Measurements from ENCODE around the gene RTP3.

GRCh38 chr3:46463868-46464241 is 33.9 kb upstream of the RTP3 start:
- no peak for TF ChIP-seq POLR2A (IDR thresholded peaks at IDR 0.05)
- TF ChIP-seq, protein P1, sequence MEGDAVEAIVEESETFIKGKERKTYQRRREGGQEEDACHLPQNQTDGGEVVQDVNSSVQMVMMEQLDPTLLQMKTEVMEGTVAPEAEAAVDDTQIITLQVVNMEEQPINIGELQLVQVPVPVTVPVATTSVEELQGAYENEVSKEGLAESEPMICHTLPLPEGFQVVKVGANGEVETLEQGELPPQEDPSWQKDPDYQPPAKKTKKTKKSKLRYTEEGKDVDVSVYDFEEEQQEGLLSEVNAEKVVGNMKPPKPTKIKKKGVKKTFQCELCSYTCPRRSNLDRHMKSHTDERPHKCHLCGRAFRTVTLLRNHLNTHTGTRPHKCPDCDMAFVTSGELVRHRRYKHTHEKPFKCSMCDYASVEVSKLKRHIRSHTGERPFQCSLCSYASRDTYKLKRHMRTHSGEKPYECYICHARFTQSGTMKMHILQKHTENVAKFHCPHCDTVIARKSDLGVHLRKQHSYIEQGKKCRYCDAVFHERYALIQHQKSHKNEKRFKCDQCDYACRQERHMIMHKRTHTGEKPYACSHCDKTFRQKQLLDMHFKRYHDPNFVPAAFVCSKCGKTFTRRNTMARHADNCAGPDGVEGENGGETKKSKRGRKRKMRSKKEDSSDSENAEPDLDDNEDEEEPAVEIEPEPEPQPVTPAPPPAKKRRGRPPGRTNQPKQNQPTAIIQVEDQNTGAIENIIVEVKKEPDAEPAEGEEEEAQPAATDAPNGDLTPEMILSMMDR (IDR thresholded peaks at IDR 0.05 in 4 of 5, conservative IDR thresholded peaks at IDR 0.05 in 1 of 5): no peak

Data from gastrocnemius medialis (tissue), 4 donors.